GM21447 (cell line): ENCODE results near the gene IMP3.

Experiments
- ATAC-seq: cut with Tn5 transposase; IDR thresholded peaks from one replicate; pipeline ENCODE4 v1.9.1; 2021; ENCODE audit not compliant: unreplicated experiment

The IMP3 gene

GRCh38 chr15:75622505-75622904 lies 17.5 kb downstream of the IMP3 start:
- no peak for ATAC-seq

GRCh38 chr15:75620841-75621391 lies 19.1 kb downstream of the IMP3 start:
- no peak for ATAC-seq

- no peak for ATAC-seq
Measured at GRCh38 chr15:75620058-75620820, 19.8 kb downstream of the IMP3 start.

- ATAC-seq, result no peak
Measured at GRCh38 chr15:75616766-75617165, 23.3 kb downstream of the IMP3 start.

GRCh38 chr15:75606711-75607699 lies 33.0 kb downstream of the IMP3 start:
- ATAC-seq, result no peak

GRCh38 chr15:75606026-75606425 lies 34.0 kb downstream of the IMP3 start:
- no peak for ATAC-seq

GRCh38 chr15:75599401-75599800 lies 40.6 kb downstream of the IMP3 start:
- no peak for ATAC-seq

- ATAC-seq, result no peak
Measured at GRCh38 chr15:75598361-75598760, 41.7 kb downstream of the IMP3 start.

- no peak for ATAC-seq
Measured at GRCh38 chr15:75597667-75598341, 42.2 kb downstream of the IMP3 start.

- ATAC-seq, result no peak
Measured at GRCh38 chr15:75596703-75597345, 43.2 kb downstream of the IMP3 start.

- ATAC-seq, result no peak
Measured at GRCh38 chr15:75594276-75594675, 45.7 kb downstream of the IMP3 start.

GRCh38 chr15:75591655-75592364 lies 48.2 kb downstream of the IMP3 start:
- no peak for ATAC-seq

GRCh38 chr15:75590239-75590638 lies 49.8 kb downstream of the IMP3 start:
- ATAC-seq, result no peak
